ENCODE data around the gene BORA. TPM values are rescaled to one million over a fixed set of nuclear protein-coding genes. Genes with fewer than 3 reads are reported as not detected.
"Not testable (repeated sequence)": the region's sequence is repeated elsewhere in the genome, so short reads cannot be mapped to it uniquely, and the experiment has no call there.

BORA gene
- total RNA-seq, 1 experiment from 2014 or later, result 17.4 TPM

DNA sequence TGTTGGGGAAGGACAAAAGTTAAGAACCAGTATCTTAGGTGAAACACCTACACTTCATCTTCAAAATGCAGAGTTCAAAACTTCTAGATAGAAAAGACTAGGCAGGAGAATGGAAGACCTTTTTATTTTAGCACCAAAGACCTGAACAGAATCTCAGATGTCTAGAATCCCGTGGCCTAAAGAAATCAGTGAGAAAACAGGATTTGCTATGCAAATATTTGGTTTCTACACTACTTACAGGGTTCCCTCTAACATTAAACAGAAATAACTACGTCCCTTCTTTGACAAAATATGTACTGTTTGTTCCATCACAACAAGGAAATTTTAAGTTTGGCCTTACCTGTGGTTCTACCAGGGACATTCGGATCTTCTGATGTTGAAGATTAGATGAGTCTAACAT is 32.5 kb downstream of the BORA start:
- DNase-seq (ENCODE audit: low read depth), result no peak

DNA sequence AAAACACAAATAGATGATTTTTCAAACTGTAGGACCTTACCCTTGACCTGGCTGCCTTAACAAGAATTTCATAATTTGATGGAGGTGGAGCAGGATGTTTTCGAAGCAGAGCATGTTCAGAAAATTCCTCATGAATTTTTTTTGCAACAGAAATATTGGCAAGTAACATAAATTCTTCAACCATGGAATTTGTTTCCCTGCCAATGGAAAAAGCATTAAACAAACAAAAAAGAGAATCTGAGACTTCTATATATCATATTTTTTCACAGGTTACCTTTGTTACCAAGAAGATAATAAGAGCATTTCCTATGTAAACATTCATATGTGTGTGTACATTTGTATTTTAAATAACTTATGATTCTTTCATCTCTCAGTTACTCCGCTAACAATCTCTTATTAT is 35.7 kb downstream of the BORA start:
- no peak for DNase-seq (ENCODE audit: low read depth)

DNA sequence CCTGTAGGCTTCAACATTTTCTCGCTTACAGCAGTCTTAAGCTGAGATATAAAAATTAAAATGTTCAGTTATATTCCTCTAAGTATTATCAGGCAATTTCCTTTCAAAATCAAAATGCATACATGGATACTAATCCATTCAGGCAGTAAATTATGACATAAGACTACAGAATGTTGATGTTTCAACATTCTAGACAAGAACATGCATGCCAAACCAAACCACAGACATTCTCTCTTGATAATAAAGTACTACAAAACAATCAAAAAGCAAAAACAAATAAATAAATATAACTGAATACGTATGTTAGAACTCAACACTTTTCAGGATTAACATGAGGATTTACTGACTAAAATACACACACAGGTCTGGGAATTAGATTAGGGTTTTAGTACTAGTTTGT is 46.3 kb downstream of the BORA start:
- DNase-seq (ENCODE audit: low read depth), result no peak

DNA sequence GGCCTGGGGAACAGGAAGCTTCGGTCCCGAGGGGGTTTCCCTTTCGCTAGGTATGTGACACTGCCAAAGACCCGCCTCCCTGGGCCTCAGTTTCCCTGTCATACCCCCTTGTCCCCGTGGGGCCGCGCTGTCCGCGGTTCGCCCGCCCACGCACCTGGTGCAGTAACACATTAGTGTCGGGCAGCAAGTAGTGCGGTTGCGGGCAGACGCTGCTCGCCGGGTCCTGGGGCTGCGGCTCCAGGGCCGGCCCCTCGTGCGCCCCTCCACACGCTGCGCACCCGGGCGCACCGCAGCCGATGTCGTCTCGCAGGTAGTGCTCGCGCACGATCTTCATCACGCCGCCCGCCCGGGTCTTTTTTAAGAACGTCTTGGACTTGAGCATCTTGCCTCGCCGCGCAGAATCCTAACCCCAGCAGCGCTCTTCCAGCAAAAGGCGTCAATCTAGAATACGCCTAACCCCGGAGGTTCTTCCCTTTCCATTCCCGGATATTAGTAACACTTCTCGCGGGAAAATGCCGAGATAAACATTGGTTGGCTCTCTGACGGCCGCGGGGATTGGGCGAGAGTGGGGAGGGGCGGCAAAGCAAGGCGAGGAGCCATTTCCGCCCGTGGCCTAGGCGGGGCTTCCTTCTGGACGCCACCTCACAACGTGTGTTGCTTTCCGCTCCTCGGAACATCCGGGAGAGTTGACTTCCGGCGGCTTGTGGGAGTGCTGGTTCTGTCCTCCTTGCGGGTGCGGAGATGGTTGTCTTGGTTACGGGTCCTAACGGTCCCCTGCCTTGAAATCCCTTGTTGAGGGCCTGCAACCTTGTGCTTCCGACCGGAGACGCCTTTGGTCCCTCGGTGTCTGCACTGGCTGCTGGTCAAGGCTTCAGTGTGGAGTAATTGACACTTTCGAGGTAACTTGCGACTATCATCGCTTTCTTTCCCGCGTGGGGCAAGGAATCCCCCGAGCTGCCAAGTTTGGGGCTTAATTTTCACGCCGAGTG is 54.0 kb downstream of the BORA start, which contains the start of the genes DIS3 and PIBF1:
TSS of gene DIS3 (minus strand) at position 450 of the 989 bp plus-strand sequence. CDS start at position 382, 68 bp downstream.
TSS of gene PIBF1 (plus strand) at position 683 of the 989 bp plus-strand sequence. CDS start 1,337 bp downstream, outside the sequence.
- peak; percentile 99 for DNase-seq (ENCODE audit: low read depth)

DNA sequence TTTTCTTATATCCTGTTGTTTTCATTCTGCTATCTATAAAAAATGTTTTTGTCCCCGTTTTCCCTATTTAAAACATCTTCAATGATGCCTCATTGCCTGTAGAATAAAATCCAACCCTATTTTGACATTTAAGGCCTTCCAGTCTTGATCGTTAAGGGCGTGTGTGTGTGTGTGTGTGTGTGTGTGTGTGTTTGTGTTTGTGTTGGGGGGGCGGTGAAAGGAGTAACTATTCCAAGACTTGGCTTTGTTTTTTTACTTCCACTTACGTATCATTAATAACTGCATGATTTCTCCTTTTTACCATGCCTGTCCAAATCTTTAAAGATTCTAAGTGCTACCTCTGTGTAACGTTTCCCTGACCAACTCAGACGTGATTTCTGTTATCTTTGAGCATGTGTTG is 55.0 kb downstream of the BORA start:
- DNase-seq (ENCODE audit: low read depth), result peak; percentile 11

DNA sequence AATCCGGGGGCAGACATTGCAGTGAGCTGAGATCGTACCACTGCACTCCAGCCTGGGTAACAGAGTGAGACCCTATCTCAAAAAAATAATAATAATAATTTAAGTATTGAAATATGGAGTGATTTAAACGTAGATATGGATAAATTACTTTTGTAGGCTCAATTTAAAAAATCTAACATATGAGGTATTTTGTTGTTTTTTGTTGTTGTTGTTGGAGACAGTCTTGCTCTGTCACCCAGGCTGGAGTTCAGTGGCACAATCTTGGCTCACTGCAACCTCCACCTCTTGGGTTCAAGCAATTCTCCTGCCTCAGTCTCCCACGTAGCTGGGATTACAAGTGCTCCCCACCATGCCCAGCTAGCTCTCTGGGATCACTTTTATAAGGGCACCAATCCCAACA is 57.0 kb downstream of the BORA start:
- not testable (repeated sequence) for DNase-seq (ENCODE audit: low read depth)

DNA sequence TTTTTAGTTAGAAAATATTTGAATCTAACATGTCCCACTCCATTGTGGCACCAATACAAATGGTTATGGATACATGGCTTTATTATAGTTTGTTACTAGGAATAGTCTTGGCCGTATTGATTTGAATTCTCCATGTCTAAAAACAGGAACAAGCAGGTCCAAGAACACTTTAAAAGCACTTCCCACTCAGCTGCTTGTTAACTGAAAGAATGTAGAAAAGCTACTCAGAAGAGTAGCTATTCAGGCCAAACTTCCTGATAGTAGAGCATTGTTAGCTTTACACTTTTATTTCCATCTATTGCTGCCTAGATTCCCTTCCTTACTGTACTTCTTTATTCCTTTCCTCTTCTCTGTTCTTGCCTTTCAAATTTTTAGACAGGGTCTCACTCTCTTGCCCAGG is 61.1 kb downstream of the BORA start:
- no peak for DNase-seq (ENCODE audit: low read depth)

DNA sequence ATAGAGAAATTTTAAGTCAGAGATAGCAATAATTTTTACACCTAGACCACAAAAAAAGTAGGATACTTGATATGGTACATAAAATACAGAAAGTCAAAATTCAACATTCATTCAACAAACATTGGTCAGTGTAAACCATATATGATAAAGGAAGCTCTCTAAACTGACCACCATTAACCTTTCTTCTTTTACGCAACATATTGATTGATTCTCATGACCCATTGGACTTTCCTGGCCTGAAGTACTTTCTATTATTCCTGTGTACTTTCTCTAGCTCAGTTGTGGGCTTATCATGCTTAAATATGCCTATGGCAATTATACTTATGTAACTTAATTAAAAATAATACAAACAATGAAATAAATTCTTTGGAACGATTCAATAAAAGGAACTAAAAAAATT is 64.9 kb downstream of the BORA start:
- DNase-seq (ENCODE audit: low read depth), result no peak

DNA sequence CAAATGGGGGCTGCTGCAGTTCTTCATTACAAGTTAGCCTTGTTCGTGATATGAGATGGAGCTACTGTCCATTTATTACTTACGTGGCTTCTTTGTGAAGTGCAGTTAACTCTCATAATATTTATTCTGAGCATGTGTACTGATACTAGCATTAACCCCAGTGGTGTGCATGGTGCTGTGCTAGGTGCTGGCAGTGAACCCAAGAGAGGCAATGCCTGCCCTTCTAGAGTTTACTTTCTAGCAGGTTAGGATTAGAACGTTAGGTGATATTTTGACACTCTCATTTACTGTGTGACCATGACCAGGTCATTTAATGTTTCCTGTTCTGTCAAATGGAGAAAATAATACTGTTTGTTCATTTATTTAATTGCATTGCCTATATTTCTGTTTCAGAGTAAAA is 71.1 kb downstream of the BORA start:
- DNase-seq (ENCODE audit: low read depth), result no peak

DNA sequence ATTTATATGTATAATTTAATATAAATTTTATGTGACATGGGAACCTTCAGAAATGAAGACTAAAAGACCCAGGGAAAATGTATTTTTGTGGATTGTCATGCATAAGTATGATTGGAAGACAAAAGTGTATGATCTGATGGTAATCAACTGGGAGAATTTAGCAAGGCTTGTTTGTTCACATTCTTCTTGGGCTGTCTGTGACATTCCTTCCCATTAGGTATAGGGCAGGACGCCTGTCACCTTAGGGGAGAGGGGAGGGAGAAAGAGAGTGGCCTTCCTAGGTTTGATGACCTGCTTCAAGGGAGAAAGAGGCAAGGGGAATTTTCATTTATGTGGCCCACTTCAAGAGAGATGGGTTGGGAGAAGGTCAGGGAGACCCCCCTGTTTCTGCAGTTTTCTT is 76.6 kb downstream of the BORA start:
- no peak for DNase-seq (ENCODE audit: low read depth)

Small RNAs within 50 kb of the gene (small RNA-seq; reads per million reads assigned to genes)
- gene RNU6-80P, result not detected

Other genes starting within 250 kb of the BORA start
- gene MZT1, start 294 bp upstream of the BORA start, total RNA-seq (2014; rRNA removed; shearing (Covaris generic)), result 39.7 and 47.0 TPM in 2 replicates
- 57.4 and 65.7 TPM in 2 replicates for gene DIS3, start 54.0 kb downstream of the BORA start, total RNA-seq (2014; rRNA removed; shearing (Covaris generic))
- 21.7 and 31.5 TPM in 2 replicates for gene PIBF1, start 54.2 kb downstream of the BORA start, total RNA-seq (2014; rRNA removed; shearing (Covaris generic))

Data from HT1080 (cell line).